GM08714 (cell line): ENCODE data around the gene NACC2.

Experiments used
- H3K4me3 ChIP-seq: fragments of 200-500 bp; sonication (Bioruptor generic); 2 replicates; pipeline ENCODE4 v1.5.1; 2014; ENCODE audit warnings: mild to moderate bottlenecking, low read length, inconsistent platforms
- ZNF274 ChIP-seq: IDR thresholded peaks from 2 replicates; pipeline ENCODE4 v1.6.1; 2012; ENCODE audit warnings: mild to moderate bottlenecking, low read depth, low read length

Gene NACC2

DNA sequence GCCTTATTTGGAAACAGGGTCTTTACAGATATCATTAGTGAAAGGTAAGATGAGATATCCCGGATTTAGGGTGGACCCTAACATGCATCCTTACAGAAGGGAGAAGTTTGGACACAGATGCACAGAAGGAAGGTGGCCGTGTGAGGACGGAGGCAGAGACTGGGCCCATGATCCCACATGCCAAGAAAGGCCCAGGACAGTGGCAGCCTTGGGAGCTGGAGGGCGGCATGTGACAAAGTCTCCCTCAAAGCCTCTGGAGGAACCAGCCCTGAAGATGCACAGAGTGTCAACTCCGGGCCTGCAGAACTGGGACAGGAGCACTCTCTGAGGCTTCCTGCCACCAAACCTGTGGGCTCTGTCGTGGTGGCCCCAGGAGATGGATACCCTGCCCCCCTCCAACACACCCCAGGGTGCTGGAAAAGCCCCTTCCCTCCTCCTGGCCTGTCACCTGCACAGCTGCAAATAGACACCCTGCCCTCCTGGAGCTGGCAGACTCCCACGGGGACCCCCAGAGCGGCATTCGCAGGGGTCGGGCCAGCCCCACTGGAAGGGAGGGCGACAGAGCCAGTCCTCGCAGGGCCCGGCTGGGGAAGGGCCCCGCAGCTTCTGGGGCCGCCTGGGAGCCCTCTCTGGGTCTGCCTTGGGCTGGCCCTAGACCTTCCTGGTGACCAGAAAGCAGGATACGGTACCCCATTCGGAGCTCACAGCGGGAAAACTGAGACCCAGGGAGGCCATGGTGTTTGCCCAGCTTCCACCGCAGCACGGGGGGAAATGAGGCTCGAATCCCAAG is 7.9 kb downstream of the NACC2 start:
- TF ChIP-seq ZNF274 = no peak
- H3K4me3 ChIP-seq = no peak overlapping the region

DNA sequence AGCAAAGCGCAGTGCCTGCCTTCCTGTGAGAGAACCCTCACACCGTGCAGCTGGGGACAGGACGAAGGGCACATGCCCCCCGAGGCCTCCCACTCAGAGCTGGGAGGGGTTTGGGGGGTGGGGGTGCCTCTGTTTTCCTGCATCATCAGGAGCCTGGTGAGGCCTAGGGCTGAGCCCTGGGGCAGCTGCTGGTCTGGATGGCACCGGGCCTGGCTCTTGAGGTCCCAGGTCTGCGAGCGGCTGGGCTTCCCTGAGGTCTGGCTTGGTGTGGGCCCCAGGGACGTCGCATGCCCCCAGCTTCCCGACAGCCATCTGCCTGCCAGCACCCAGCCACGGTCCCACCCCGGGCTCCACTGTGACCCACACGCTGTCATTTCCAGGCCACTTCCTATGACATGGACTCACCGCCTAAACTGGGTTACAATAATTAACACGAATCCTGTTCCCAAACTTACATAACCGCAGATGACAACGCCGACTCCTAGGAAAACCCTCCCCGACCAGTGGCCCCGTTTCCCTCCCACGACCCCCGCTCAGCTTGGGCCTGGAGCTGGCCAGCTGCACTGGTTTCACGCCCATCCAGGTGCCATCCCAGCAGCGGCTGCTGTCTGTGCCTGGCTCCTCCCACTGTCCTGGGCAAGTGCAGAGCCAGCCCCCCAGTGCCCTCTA is 8.7 kb downstream of the NACC2 start:
- no peak for TF ChIP-seq ZNF274
- no peak overlapping the region for H3K4me3 ChIP-seq

DNA sequence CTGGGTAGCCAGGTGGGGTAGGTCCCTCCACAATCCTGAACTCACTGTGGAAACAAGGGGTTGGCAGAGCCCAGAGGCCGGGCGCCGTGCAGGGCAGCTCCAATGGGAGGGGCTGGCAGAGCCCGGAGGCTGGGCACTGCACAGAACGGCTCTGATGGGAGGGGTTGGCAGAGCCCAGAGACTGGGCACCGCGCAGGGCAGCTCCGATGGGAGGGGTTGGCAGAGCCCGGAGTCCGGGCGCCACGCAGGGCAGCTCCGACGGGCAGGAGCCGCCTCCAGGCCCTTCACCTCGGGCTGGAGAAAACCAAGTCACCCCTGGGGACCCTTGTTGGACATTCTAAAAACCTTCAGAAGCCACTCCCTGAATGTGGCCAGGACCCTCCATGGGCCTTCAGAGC is 9.3 kb downstream of the NACC2 start:
- no peak for TF ChIP-seq ZNF274
- H3K4me3 ChIP-seq = no peak overlapping the region

DNA sequence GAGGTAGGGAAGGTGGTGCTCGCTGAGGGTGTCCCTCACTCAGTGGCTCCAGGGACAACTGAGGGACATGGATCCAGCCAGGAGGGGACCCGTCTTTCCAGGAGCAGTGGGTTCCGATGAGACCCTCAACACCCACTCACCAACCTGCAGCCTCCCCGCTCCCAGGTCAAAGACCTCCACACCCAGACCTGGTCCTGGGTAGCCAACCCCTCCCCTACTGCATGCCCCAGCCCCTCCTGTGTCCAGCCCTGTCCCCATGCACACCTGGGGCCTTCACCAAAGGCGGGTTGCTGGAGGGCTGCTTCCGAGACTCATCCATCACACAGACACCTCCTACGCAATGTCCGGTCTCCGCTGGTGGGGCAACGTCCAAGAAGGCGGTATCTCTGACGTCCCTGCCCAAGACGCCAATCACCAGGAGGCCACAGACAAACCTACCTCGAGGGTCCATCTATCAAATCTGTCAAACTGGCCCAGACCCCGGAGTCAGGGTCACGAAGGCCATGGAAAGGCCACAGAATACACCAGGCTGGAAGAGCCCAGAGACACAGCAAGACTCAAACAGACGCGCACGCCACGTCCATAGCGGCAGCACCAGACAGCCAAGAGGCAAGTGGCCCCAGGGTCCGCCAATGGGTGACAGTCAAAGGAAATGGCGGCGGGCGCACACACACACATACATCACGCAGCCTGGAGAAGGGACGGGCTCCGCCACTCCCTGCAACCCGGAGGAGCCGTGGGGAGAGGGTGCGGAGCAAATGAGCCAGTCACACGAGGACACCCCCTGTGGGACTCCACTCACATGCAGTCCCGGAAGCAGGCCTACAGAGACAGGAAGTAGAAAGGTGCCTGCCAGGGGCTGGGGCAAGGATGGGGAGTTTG is 10.8 kb downstream of the NACC2 start:
- H3K4me3 ChIP-seq = no peak overlapping the region
- no peak for TF ChIP-seq ZNF274

DNA sequence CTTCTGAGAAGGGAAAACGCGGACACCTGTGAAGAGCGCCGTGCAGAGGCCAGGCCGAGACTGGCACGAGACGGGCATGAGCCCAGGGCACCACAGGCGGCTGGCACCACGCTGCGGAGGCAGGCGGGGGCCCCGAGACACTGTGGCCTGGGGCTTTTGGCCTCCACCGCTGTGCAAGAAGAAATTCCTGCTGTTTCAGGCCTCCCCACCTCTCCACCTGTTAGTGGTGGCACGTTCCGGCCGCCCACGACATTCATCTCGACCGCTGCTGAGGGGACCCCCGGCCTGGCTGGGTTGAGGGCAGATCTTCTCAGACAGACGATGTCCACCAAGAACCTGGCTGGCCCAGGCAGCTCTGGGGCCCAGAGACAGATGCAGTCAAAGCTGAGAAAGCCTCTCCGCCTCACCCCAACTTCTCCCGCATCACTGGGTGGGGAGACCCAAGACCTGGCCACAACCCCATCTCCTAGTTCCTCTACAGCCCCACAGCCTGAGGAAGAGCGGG is 11.5 kb downstream of the NACC2 start:
- H3K4me3 ChIP-seq = no peak overlapping the region
- no peak for TF ChIP-seq ZNF274

DNA sequence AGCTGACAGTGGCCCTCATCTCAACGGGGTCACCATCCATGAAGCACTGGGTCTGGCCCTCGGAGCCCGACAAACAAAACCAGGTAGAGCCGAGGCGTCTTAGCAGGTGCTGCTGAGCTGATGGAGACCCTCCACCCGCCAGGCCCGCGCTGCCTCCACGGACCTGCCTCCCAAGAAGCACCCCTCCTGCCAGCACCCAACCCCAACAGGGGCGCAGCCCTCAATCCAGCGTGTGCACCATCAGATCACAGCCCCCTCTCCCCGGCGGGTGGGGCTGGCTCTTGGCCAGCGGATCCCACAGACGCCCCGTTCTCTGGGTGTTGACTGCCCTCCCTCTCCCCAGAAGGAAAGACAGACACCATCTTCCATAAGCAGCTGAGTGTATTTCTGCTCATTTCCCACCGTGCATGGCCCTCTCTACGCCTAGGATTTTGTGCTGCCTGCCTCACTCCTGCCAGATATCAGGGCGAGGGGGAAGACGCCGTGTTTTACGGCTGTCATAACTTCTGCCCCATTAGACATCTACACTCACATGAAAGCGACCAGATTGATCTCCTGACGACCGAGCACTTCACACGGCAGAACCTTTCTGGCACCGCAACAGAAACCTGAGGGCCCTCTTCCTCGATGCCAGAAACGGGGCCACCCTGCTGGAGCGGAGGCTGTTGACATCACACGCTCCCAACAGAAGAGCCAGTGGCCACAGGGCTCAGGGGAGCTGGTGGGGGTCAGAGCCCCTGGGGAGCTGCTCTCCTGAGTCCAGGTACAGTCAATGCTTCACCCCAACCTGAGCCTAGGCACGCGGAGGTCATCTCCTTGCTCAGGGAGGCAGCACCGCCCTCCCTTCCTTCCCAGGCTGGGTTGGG is 12.4 kb downstream of the NACC2 start:
- no peak for TF ChIP-seq ZNF274
- no peak overlapping the region for H3K4me3 ChIP-seq

DNA sequence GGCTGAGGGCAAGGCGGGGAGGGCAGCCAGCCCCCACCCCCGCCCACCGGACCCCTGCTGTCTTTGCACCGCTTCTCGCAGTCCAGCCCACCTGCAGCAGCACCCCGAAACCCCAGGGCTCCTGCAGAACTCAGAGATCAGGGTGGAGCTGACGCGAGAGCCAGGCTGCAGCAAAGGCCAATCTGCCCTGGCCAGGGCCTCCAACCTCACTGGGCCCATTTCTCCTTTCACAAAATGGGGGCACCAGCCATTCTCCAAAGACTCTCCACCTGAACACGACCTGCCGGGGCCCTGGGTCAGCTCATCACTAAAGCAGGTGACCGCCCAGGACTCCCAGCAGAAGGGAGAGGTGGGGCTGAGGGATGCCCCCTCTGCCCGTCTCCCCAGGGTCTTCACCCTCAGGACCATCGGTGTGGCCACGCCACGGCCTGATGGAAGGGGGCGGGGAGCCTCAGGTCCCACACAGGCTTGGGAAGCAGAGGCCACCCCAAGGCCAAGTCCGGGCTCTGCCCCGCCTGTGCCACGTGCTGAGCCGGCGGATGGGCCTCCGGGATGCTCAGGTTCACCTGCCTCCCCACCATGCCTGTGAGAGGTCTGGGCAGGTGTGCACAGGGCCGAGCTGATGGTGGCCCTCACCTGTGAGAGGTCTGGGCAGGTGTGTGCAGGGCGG is 13.1 kb downstream of the NACC2 start:
- TF ChIP-seq ZNF274 = no peak
- H3K4me3 ChIP-seq = no peak overlapping the region

DNA sequence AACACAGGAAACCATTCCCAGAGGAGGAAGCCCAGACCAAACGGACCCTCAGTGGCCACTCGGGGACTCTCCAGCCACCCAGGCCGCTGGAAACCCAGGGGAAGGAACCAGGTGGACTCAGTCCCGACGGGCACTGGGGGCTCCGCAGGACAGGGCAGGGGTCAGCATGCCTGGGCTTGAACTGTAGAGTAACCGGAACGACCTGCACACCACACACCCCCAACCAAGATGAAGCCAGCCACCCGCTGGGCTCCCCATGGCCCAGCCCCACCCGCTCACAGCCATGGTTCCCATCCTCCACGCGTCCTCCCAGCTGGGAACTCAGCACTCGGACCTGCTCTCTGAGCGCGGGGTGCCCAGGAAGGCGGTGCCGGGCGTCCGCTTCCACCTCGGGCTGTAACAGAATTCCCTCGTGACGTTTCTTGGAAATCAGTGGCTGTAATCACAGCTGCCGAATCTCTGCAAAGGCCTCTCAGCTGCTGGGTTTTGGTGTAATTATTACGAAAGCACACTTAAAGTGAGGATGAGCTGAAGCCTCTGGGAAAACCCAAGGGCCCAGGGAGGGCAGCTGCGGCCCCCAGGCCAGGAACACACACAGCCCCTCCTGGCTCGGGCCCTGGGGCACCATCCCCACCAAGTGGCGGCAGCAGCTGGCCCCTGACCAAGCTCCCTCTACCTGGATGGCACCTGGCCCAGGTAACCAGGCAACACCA is 13.8 kb downstream of the NACC2 start:
- H3K4me3 ChIP-seq = no peak overlapping the region
- TF ChIP-seq ZNF274 = no peak

DNA sequence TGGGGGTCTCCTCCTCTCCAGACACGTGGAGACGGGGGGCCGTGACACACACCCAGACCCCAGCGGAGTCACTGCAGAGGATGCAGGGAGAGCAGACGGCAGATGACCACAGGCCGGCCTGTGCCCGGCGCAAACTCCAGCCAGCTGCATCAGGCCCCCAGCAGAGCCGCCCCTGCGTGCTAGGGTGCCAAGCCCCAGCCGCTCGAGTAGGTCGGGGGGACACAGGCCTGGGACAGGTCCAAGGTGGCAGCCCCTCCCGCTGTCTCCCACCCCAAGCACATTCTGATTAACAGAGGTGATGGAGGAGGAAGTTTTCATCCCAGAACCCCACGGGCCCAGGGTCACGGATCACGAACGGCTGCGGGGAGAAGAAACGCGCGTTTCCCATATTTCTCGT is 14.4 kb downstream of the NACC2 start:
- H3K4me3 ChIP-seq = no peak overlapping the region
- no peak for TF ChIP-seq ZNF274

DNA sequence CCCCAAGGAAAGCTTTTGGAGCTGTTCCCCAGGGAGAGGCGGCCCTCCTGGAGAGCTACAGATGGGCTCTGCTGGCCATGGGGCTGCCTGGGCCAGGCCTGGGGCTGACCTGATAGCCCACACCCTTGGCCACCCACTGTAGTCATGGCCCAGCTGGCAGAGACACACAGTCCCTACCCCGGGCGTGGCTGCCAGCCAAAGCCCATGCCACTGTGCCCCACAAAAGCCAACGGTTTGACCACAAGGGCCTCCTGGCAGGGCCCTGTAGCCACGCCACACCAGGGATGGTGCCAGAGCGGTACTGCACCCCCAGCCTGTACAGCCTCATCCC is 15.2 kb downstream of the NACC2 start:
- no peak for TF ChIP-seq ZNF274
- no peak overlapping the region for H3K4me3 ChIP-seq

DNA sequence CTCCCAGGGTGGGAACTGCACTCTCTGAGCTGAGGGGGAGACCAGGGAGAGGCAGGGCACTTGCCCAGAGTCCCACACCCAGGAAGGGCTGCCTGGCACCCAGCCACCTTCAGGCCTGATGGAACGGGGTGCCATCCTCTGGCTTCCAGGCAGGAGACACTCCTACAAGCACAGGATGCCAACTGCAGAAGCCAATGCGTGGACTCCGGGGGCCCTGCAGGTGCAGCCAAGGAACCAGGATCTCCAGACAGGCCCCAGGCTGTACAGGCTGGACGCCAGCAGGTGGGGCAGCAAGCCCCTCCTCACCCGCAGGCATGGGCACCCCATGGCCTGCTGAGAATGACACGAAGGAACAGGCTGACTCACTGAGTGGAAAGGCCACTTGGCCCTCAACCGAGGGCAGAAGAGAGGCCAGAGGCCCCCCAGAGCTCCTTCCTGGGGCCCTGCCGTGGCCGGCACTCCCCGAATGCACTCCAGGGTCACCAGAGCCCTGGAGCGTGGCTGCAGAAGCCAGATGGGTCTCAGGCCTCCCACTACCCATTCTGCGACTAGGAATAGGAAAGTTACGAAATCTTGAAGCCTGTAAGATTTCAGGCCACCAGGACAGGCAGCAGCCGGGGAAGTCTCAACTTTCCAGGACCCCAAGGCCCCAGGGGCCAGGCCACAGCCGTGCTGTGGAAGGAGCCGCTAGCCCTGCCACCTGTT is 15.7 kb downstream of the NACC2 start:
- no peak for TF ChIP-seq ZNF274
- no peak overlapping the region for H3K4me3 ChIP-seq

DNA sequence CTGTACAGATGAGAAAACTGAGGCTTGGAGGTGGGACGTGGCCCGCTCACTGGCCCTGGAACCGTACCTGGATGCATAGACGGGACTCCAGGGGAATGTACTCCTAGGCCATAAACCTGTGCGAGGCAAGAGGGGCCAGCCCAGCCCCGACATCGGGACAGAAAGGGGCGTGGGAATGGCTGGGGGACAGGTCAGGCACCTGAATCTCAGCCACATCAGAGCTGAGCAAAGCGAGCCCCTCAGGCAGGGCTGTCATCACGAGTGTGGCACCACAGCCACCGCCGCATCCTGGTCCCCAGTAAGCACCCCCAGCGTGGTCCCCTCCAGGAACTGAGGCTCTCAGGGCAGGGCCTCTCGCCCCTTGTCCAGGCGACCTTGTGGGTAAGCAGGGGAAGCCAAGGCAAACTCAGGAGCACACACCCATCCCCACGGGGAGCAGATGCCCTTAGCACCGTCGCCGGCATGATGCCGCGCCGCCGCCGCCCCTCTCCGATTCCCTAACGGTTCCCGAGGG is 16.5 kb downstream of the NACC2 start:
- no peak overlapping the region for H3K4me3 ChIP-seq
- no peak for TF ChIP-seq ZNF274
